ENCODE data around the gene SCAPER. TPM values are rescaled to one million over a fixed set of nuclear protein-coding genes. Genes with fewer than 3 reads are reported as not detected.

The SCAPER gene
- total RNA-seq, 1 experiment from 2014 or later = 15.3 TPM

DNA sequence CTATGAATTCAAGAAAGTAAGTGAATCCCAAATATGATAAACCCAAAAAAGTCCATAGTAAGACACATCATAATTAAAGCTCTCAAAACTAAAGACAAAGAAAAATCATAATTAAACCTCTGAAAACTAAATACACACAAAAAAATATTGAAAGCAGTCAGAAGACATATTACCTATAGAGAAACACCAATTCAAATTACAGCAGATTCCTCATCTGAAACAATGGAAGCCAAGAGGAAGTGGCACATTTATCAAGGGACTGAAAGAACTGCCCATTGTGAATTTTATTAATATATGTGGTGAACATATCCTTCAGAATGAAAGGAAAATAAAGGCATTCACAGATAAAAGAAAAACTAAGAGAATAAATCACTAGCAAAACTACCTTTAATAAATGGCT is 128.2 kb downstream of the SCAPER start:
- no peak overlapping the region for H3K4me3 ChIP-seq (ENCODE audit: low read depth in 2 of 2, low read length in 2 of 2)
- peaks cover 2% of the 10 kb centered on the region; the same call in 1 of the 2 replicates for H3K36me3 ChIP-seq (ENCODE audit: control insufficient read depth, insufficient read depth, low read length)
- no TSS peak for BruUV-seq (replicated peaks)
- TF ChIP-seq SIN3A (IDR thresholded peaks at IDR 0.05; ENCODE audit: borderline replicate concordance, insufficient read depth, low read depth, low read length) (no peak), REST (IDR thresholded peaks at IDR 0.05; ENCODE audit: insufficient read depth in 1 of 2, low read depth in 2 of 2, low read length in 1 of 2) (no peak), POLR2AphosphoS5 (IDR thresholded peaks at IDR 0.05; ENCODE audit: low read depth, low read length) (no peak), CTCF (IDR thresholded peaks at IDR 0.05) (no peak), TCF7L2 (IDR thresholded peaks at IDR 0.05; ENCODE audit: low read depth, low read length) (no peak)
- no peaks in the 10 kb centered on the region for H3K4me1 ChIP-seq (ENCODE audit: control insufficient read depth, insufficient read depth, low read length)
- ATAC-seq = no peak
- H3K9me3 ChIP-seq (ENCODE audit: control insufficient read depth, insufficient read depth, low read depth, low read length) = no peaks in the 10 kb centered on the region
- no peak overlapping the region for H3K27ac ChIP-seq (ENCODE audit: low read length)
- in situ Hi-C loops (cut with HindIII; ENCODE audit: low pct_unique_long_range_greater_than_20kb, low sequenced_read_pairs) (no loop called here), intact Hi-C loops (cut with micrococcal nuclease; ENCODE audit: unreplicated experiment) (no loop called here)
- ChIA-PET POLR2A (no interaction called here), CTCF (no interaction called here)
- no peaks in the 10 kb centered on the region for H3K27me3 ChIP-seq (ENCODE audit: control insufficient read depth, insufficient read depth, low read length)
- DNase-seq (ENCODE audit: low read depth, low spot score) = no peak

DNA sequence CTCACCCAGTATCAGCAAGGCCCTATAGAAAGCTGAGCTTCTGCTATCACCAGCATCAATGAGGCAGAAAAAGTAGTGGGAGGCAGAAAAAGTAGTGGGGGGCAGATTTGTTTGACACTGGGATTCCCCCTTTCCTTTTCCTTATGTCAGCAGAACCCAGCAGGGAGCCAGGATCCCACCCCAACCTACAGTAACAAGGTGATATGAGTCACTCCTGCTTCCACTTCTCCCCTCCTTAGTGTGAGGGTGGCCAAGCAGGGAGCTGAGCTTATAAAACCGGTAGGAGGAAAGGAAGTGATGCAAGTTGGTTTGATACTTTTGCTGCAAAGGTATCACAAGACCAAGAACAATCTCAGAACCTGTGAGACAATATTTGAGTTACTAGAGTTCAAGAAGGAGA is 128.7 kb downstream of the SCAPER start:
- H3K27ac ChIP-seq (ENCODE audit: low read length) = no peak overlapping the region
- ATAC-seq = no peak
- peaks cover 2% of the 10 kb centered on the region; the same call in 1 of the 2 replicates for H3K36me3 ChIP-seq (ENCODE audit: control insufficient read depth, insufficient read depth, low read length)
- in situ Hi-C loops (cut with HindIII; ENCODE audit: low pct_unique_long_range_greater_than_20kb, low sequenced_read_pairs) = no loop called here
- no peaks in the 10 kb centered on the region for H3K9me3 ChIP-seq (ENCODE audit: control insufficient read depth, insufficient read depth, low read depth, low read length)
- H3K4me1 ChIP-seq (ENCODE audit: control insufficient read depth, insufficient read depth, low read length) = no peaks in the 10 kb centered on the region
- no peaks in the 10 kb centered on the region for H3K27me3 ChIP-seq (ENCODE audit: control insufficient read depth, insufficient read depth, low read length)
- ChIA-PET CTCF (no interaction called here), POLR2A (no interaction called here)
- no peak for DNase-seq (ENCODE audit: low read depth, low spot score)
- no peak overlapping the region for H3K4me3 ChIP-seq (ENCODE audit: low read depth in 2 of 2, low read length in 2 of 2)
- no peak for TF ChIP-seq CTCF (IDR thresholded peaks at IDR 0.05)
- no peak for TF ChIP-seq SIN3A (IDR thresholded peaks at IDR 0.05; ENCODE audit: borderline replicate concordance, insufficient read depth, low read depth, low read length)
- no peak for TF ChIP-seq TCF7L2 (IDR thresholded peaks at IDR 0.05; ENCODE audit: low read depth, low read length)
- TF ChIP-seq REST (IDR thresholded peaks at IDR 0.05; ENCODE audit: insufficient read depth in 1 of 2, low read depth in 2 of 2, low read length in 1 of 2) = no peak
- no peak for TF ChIP-seq POLR2AphosphoS5 (IDR thresholded peaks at IDR 0.05; ENCODE audit: low read depth, low read length)
- no TSS peak for BruUV-seq (replicated peaks)
- intact Hi-C loops (cut with micrococcal nuclease; ENCODE audit: unreplicated experiment) = no loop called here
